Breast epithelium (tissue), 3 donors: Measurements from ENCODE around the gene CS.

Experiments
- POLR2AphosphoS5 ChIP-seq, 3 donors: sonication (generic); formaldehyde crosslinking; IDR thresholded peaks; one replicate each; pipeline ENCODE4 v1.6.1; 2017; ENCODE audit warnings: antibody characterized with exemption in 3 of 3
- TF ChIP-seq, protein P1 (sequence below), 3 donors: fragments of 450-650 bp; IDR thresholded peaks; one replicate each; pipeline ENCODE4 v1.5.1; 2016 to 2017; ENCODE audit warnings: antibody characterized with exemption in 3 of 3, mild to moderate bottlenecking in 3 of 3, moderate library complexity in 3 of 3

DNA sequence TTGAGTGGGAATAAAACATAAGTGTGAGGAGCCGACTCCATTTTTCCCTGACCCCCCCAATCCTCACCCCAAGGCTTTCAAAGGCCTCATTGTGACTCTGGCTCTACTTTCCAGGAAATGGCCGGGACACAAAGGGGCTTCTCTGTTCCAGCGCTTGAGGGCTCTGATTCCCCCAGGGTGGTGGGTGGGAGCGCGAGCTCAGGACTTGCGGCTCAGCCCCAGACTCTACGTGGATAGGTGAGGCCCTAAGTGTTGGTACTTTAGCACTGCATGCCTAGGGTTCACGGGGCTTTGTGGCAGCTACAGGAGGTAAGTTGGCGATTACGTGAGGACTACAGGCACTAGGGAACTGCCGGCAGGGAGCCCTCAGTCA lies 15.1 kb upstream of the CS start:
- TF ChIP-seq, protein P1, sequence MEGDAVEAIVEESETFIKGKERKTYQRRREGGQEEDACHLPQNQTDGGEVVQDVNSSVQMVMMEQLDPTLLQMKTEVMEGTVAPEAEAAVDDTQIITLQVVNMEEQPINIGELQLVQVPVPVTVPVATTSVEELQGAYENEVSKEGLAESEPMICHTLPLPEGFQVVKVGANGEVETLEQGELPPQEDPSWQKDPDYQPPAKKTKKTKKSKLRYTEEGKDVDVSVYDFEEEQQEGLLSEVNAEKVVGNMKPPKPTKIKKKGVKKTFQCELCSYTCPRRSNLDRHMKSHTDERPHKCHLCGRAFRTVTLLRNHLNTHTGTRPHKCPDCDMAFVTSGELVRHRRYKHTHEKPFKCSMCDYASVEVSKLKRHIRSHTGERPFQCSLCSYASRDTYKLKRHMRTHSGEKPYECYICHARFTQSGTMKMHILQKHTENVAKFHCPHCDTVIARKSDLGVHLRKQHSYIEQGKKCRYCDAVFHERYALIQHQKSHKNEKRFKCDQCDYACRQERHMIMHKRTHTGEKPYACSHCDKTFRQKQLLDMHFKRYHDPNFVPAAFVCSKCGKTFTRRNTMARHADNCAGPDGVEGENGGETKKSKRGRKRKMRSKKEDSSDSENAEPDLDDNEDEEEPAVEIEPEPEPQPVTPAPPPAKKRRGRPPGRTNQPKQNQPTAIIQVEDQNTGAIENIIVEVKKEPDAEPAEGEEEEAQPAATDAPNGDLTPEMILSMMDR (IDR thresholded peaks at IDR 0.05), result no peak
- no peak for TF ChIP-seq POLR2AphosphoS5 (IDR thresholded peaks at IDR 0.05)
